Measurements from ENCODE around the gene JMJD7. TPM values are rescaled to one million over a fixed set of nuclear protein-coding genes. Genes with fewer than 3 reads are reported as not detected.
A peak's percentile ranks its signal among the peaks of the same experiment; 100 is the strongest.

Gene JMJD7
- polyA plus RNA-seq, 4 donors, result 6.8 to 11.4 (median 8.8) TPM

DNA sequence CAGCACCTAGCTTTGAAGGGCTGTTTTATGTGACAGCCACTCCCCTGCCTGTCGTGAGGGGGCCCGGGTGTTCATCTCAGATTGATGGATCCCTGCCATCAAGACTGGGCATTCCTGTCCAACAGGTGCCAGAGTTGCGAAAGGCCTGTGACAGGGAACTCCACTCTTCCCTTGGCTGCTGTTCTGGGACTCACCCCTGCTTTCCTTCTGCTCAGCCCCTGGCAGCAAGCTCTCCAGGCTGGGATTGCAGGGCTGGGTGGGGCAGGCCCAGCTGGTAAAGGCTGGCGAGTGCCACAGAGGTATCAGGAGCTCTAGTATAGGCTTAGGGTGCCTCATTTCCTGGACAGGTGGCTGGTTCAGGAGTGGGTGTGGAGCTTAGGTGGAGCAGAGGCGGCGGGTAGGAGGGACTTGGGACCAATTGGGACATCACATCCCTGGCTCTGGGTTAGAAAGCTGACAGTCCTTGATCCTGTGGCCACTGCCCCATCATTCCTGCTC is 10.6 kb downstream of the JMJD7 start, which contains the start of gene PLA2G4B:
Gene PLA2G4B, plus strand, starts transcription at position 448 of the 498 bp plus-strand sequence. CDS start 67 bp downstream, outside the sequence.
- WGBS, 3 donors, result 15 to 59% (median 35%) methylated on average over 6 of the region's 6 CpGs
- H3K4me3 ChIP-seq (ENCODE audit: low read depth in 1 of 3, low read length in 3 of 3), result no peak within 1 kb of the TSS

DNA sequence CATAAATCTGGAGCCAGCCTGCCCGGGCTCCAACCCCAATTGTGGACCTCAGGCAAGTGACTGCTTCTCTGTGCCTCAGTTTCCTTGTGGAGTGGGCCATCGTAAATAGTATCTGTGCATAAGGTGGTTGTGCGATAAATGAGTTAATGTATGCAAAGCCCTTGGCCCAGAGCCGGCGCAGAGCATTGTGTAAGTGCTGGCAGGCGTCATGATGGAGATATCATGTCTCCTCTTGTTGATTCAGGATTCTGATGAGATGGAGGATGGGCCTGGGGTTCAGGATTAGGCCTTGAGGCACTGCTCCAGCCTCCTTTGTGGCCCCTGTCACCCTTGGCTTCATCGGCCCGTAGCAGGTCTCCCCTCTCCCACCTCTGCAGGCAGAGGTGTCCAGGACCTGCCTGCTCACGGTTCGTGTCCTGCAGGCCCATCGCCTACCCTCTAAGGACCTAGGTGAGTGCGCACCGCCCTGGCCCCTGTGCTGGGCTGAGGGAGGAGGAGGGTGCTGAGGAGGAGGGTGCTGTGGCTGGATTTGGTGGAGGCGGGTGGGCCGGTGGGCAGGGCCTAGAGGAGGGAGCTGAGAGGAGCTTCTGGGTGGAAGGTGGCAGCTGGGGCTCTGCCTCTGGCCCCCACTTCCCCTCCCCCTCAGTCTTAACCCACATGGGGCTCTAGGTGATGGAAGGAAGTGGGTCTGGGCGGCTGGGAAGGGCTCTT is 12.0 kb downstream of the JMJD7 start:
- 92 to 94% (median 93%) methylated on average over 14 to 16 of the region's 16 CpGs for WGBS, 3 donors
- Histone ChIP-seq H3K4me1 (ENCODE audit: control insufficient read depth in 3 of 3, insufficient read depth in 2 of 3, low read depth in 1 of 3, low read length in 2 of 3) (no peaks in the 10 kb centered on the region), H3K4me3 (ENCODE audit: low read depth in 1 of 3, low read length in 3 of 3) (no peak overlapping the region), H3K9me3 (ENCODE audit: control insufficient read depth in 2 of 2, insufficient read depth in 1 of 2, low read depth in 1 of 2, low read length in 1 of 2) (no peaks in the 10 kb centered on the region), H3K36me3 (ENCODE audit: control insufficient read depth in 3 of 3, insufficient read depth in 2 of 3, low read depth in 1 of 3, low read length in 3 of 3) (peaks cover 0 to 89% (median 2%) of the 10 kb centered on the region in 3 donors), H3K27ac (ENCODE audit: low read depth in 1 of 3, low read length in 2 of 3) (no peak overlapping the region), H3K27me3 (ENCODE audit: control insufficient read depth in 3 of 3, insufficient read depth in 3 of 3, low read length in 3 of 3) (no peaks in the 10 kb centered on the region)
- DNase-seq (no peak), FAIRE-seq (no peak)

More for the DNA sequence above, 10.6 kb downstream of the JMJD7 start, which contains the start of gene PLA2G4B:
- peak within 1 kb of the TSS in 1 of 3 donors; percentile 45 for H3K27ac ChIP-seq (ENCODE audit: low read depth in 1 of 3, low read length in 2 of 3)
- no peaks in the 10 kb centered on the region for H3K4me1 ChIP-seq (ENCODE audit: control insufficient read depth in 3 of 3, insufficient read depth in 2 of 3, low read depth in 1 of 3, low read length in 2 of 3)
- no peaks in the 10 kb centered on the region for H3K27me3 ChIP-seq (ENCODE audit: control insufficient read depth in 3 of 3, insufficient read depth in 3 of 3, low read length in 3 of 3)
- peaks cover 0 to 79% (median 2%) of the 10 kb centered on the region in 3 donors for H3K36me3 ChIP-seq (ENCODE audit: control insufficient read depth in 3 of 3, insufficient read depth in 2 of 3, low read depth in 1 of 3, low read length in 3 of 3)
- no peaks in the 10 kb centered on the region for H3K9me3 ChIP-seq (ENCODE audit: control insufficient read depth in 2 of 2, insufficient read depth in 1 of 2, low read depth in 1 of 2, low read length in 1 of 2)
- DNase-seq (peak; percentile 30 to 78), FAIRE-seq (no peak)

DNA sequence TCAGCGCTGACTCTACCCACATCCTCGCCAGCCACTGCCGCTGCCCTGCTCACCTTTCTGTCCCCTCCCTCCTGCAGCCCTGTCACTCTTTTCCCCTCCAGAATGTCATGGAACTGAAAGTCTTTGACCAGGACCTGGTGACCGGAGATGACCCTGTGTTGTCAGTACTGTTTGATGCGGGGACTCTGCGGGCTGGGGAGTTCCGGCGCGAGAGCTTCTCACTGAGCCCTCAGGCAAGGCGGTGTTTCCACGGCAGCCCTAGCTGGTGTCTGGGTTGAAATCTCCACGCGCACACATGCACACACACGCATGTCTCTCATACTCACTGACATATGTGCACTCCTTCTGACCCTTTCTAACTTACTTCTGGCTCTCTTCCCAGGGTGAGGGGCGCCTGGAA is 12.8 kb downstream of the JMJD7 start:
- H3K4me3 ChIP-seq (ENCODE audit: low read depth in 1 of 3, low read length in 3 of 3), result no peak overlapping the region
- no peaks in the 10 kb centered on the region for H3K27me3 ChIP-seq (ENCODE audit: control insufficient read depth in 3 of 3, insufficient read depth in 3 of 3, low read length in 3 of 3)
- no peak overlapping the region for H3K27ac ChIP-seq (ENCODE audit: low read depth in 1 of 3, low read length in 2 of 3)
- H3K36me3 ChIP-seq (ENCODE audit: control insufficient read depth in 3 of 3, insufficient read depth in 2 of 3, low read depth in 1 of 3, low read length in 3 of 3), result peaks cover 1 to 89% (median 7%) of the 10 kb centered on the region in 3 donors
- 95 to 97% (median 96%) methylated on average over 15 of the region's 15 CpGs for WGBS, 3 donors
- DNase-seq (no peak), FAIRE-seq (no peak)
- no peaks in the 10 kb centered on the region for H3K4me1 ChIP-seq (ENCODE audit: control insufficient read depth in 3 of 3, insufficient read depth in 2 of 3, low read depth in 1 of 3, low read length in 2 of 3)
- no peaks in the 10 kb centered on the region for H3K9me3 ChIP-seq (ENCODE audit: control insufficient read depth in 2 of 2, insufficient read depth in 1 of 2, low read depth in 1 of 2, low read length in 1 of 2)

DNA sequence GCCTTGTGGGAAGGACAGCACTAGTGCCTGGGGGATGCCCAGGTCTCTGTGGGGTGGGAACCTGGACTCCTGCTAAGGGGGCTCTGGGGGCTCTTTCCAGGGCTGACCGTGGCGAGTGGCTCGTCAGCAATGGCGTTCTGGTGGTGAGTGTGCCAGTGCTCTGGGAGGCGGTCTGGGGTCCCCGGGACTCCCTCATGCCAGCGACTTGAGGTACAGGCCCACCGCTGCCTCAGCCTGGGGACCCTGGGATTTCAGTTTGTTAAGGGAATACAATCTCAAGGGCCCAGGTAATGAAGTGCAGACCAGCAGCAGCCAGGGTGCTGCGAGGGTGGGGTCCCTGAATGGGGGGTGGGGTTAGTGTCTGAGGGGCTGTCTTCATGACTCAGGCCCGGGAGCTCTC is 13.2 kb downstream of the JMJD7 start:
- no peaks in the 10 kb centered on the region for H3K4me1 ChIP-seq (ENCODE audit: control insufficient read depth in 3 of 3, insufficient read depth in 2 of 3, low read depth in 1 of 3, low read length in 2 of 3)
- H3K27ac ChIP-seq (ENCODE audit: low read depth in 1 of 3, low read length in 2 of 3), result no peak overlapping the region
- no peaks in the 10 kb centered on the region for H3K9me3 ChIP-seq (ENCODE audit: control insufficient read depth in 2 of 2, insufficient read depth in 1 of 2, low read depth in 1 of 2, low read length in 1 of 2)
- H3K27me3 ChIP-seq (ENCODE audit: control insufficient read depth in 3 of 3, insufficient read depth in 3 of 3, low read length in 3 of 3), result no peaks in the 10 kb centered on the region
- WGBS, 3 donors, result 92 to 94% (median 93%) methylated on average over 10 of the region's 10 CpGs
- no peak overlapping the region for H3K4me3 ChIP-seq (ENCODE audit: low read depth in 1 of 3, low read length in 3 of 3)
- peaks cover 3 to 89% (median 11%) of the 10 kb centered on the region in 3 donors for H3K36me3 ChIP-seq (ENCODE audit: control insufficient read depth in 3 of 3, insufficient read depth in 2 of 3, low read depth in 1 of 3, low read length in 3 of 3)
- no peak for DNase-seq
- no peak for FAIRE-seq

DNA sequence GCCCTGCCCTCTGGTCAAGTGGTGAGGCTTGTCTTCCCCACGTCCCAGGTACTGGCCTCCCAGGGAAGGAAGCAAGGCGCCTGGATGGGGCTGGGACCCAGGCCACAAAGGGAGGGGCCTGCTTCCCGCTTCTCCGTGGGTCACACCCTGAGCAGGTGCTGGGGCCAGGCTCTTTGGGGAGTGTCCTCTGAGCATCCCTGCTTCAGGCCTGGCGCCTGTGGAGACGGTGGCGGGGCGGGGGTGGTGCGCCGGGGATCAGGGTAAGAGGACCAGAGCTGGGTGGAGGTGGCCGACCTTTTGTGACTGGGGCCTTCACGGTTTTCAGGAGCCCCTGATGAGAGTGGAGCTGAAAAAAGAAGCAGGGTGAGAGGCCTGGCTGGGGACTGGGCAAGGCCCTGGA is 14.3 kb downstream of the JMJD7 start:
- Histone ChIP-seq H3K9me3 (ENCODE audit: control insufficient read depth in 2 of 2, insufficient read depth in 1 of 2, low read depth in 1 of 2, low read length in 1 of 2) (no peaks in the 10 kb centered on the region), H3K4me3 (ENCODE audit: low read depth in 1 of 3, low read length in 3 of 3) (no peak overlapping the region), H3K36me3 (ENCODE audit: control insufficient read depth in 3 of 3, insufficient read depth in 2 of 3, low read depth in 1 of 3, low read length in 3 of 3) (peaks cover 10 to 89% (median 12%) of the 10 kb centered on the region in 3 donors), H3K4me1 (ENCODE audit: control insufficient read depth in 3 of 3, insufficient read depth in 2 of 3, low read depth in 1 of 3, low read length in 2 of 3) (no peaks in the 10 kb centered on the region), H3K27ac (ENCODE audit: low read depth in 1 of 3, low read length in 2 of 3) (no peak overlapping the region), H3K27me3 (ENCODE audit: control insufficient read depth in 3 of 3, insufficient read depth in 3 of 3, low read length in 3 of 3) (no peaks in the 10 kb centered on the region)
- FAIRE-seq, result no peak
- 55 to 71% (median 70%) methylated on average over 10 to 12 of the region's 12 CpGs for WGBS, 3 donors
- DNase-seq, result no peak

DNA sequence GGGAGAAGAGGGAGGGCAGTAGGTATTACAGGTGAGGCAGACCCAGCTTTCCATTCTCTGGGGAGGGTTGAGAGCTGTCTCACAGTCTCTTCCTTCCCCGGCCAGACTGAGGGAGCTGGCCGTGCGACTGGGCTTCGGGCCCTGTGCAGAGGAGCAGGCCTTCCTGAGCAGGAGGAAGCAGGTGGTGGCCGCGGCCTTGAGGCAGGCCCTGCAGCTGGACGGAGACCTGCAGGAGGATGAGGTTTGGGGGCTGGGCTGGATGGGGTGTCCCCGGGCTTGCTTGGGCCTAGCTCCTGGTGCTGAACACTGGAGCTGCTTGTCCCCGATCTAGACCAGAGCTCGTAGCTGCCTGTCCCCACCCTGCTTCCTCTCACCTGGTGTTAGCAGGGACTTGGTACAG is 15.7 kb downstream of the JMJD7 start:
- Histone ChIP-seq H3K27me3 (ENCODE audit: control insufficient read depth in 3 of 3, insufficient read depth in 3 of 3, low read length in 3 of 3) (no peaks in the 10 kb centered on the region), H3K9me3 (ENCODE audit: control insufficient read depth in 2 of 2, insufficient read depth in 1 of 2, low read depth in 1 of 2, low read length in 1 of 2) (no peaks in the 10 kb centered on the region), H3K27ac (ENCODE audit: low read depth in 1 of 3, low read length in 2 of 3) (no peak overlapping the region), H3K4me3 (ENCODE audit: low read depth in 1 of 3, low read length in 3 of 3) (no peak overlapping the region), H3K36me3 (ENCODE audit: control insufficient read depth in 3 of 3, insufficient read depth in 2 of 3, low read depth in 1 of 3, low read length in 3 of 3) (peaks cover 12 to 93% (median 17%) of the 10 kb centered on the region in 3 donors), H3K4me1 (ENCODE audit: control insufficient read depth in 3 of 3, insufficient read depth in 2 of 3, low read depth in 1 of 3, low read length in 2 of 3) (no peaks in the 10 kb centered on the region)
- 79 to 87% (median 82%) methylated on average over 10 of the region's 10 CpGs for WGBS, 3 donors
- FAIRE-seq (no peak), DNase-seq (no peak)

DNA sequence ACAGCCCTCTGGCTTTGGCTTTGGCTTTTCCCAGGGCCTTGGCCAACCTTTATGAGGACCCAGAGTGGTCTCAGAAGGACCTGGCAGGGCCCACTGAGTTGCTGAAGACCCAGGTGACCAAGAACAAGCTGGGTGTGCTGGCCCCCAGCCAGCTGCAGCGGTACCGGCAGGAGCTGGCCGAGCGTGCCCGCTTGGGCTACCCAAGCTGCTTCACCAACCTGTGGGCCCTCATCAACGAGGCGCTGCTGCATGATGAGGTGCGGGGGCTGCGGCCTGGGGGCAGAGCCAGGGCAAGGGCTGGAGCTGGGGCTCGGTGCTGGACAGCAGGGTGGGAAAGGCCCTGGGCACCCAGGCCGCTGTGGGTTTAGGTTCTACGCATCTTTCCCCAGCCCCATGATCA is 16.9 kb downstream of the JMJD7 start:
- H3K9me3 ChIP-seq (ENCODE audit: control insufficient read depth in 2 of 2, insufficient read depth in 1 of 2, low read depth in 1 of 2, low read length in 1 of 2), result no peaks in the 10 kb centered on the region
- DNase-seq, result no peak
- H3K27ac ChIP-seq (ENCODE audit: low read depth in 1 of 3, low read length in 2 of 3), result no peak overlapping the region
- H3K27me3 ChIP-seq (ENCODE audit: control insufficient read depth in 3 of 3, insufficient read depth in 3 of 3, low read length in 3 of 3), result no peaks in the 10 kb centered on the region
- no peak overlapping the region for H3K4me3 ChIP-seq (ENCODE audit: low read depth in 1 of 3, low read length in 3 of 3)
- no peaks in the 10 kb centered on the region for H3K4me1 ChIP-seq (ENCODE audit: control insufficient read depth in 3 of 3, insufficient read depth in 2 of 3, low read depth in 1 of 3, low read length in 2 of 3)
- WGBS, 3 donors, result 87 to 89% (median 88%) methylated on average over 12 of the region's 12 CpGs
- no peak for FAIRE-seq
- peaks cover 12 to 96% (median 17%) of the 10 kb centered on the region in 3 donors for H3K36me3 ChIP-seq (ENCODE audit: control insufficient read depth in 3 of 3, insufficient read depth in 2 of 3, low read depth in 1 of 3, low read length in 3 of 3)

DNA sequence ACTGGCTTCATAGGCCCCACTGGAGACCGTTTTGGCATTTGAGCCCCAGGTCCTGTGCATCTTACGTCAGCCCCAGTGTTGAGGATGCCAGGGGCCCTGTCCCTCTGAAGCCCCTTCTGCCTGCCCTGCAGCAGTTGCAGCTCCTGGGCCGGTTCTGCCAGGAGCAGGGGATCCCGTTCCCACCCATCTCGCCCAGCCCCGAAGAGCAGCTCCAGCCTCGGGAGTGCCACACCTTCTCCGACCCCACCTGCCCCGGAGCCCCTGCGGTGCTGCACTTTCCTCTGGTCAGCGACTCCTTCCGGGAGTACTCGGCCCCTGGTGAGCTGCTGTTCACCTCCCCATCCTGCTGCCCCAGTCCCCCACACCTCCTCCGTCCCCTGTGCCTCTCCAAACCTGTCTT is 19.3 kb downstream of the JMJD7 start:
- no peak overlapping the region for H3K4me3 ChIP-seq (ENCODE audit: low read depth in 1 of 3, low read length in 3 of 3)
- H3K9me3 ChIP-seq (ENCODE audit: control insufficient read depth in 2 of 2, insufficient read depth in 1 of 2, low read depth in 1 of 2, low read length in 1 of 2), result no peaks in the 10 kb centered on the region
- H3K27me3 ChIP-seq (ENCODE audit: control insufficient read depth in 3 of 3, insufficient read depth in 3 of 3, low read length in 3 of 3), result peaks cover 0 to 3% (median 0%) of the 10 kb centered on the region in 3 donors
- H3K27ac ChIP-seq (ENCODE audit: low read depth in 1 of 3, low read length in 2 of 3), result no peak overlapping the region
- H3K4me1 ChIP-seq (ENCODE audit: control insufficient read depth in 3 of 3, insufficient read depth in 2 of 3, low read depth in 1 of 3, low read length in 2 of 3), result no peaks in the 10 kb centered on the region
- peaks cover 9 to 73% (median 17%) of the 10 kb centered on the region in 3 donors for H3K36me3 ChIP-seq (ENCODE audit: control insufficient read depth in 3 of 3, insufficient read depth in 2 of 3, low read depth in 1 of 3, low read length in 3 of 3)
- no peak for FAIRE-seq
- WGBS, 3 donors, result 88 to 90% (median 90%) methylated on average over 12 to 14 of the region's 14 CpGs
- no peak for DNase-seq
